Ishikawa (cell line): ENCODE data around the gene COPZ2.

Source experiments
- EP300 ChIP-seq: IDR thresholded peaks from 2 replicates; pipeline ENCODE4 v1.6.1; 2012; ENCODE audit warnings: borderline replicate concordance
- MAX ChIP-seq: IDR thresholded peaks from 2 replicates; pipeline ENCODE4 v1.6.1; 2012

- TF ChIP-seq MAX (peak; percentile 34; the same call in 1 of the 2 replicates), EP300 (peak; percentile 72)
Measured at GRCh38 chr17:48074322-48075081, 36.9 kb upstream of the COPZ2 start.
